ENCODE results near the gene ATRN. TPM values are rescaled to one million over a fixed set of nuclear protein-coding genes. Genes with fewer than 3 reads are reported as not detected.

ATRN gene
- total and polyA plus RNA-seq, 4 experiments from 2014 or later: 4.0 to 12.5 (median 10.1) TPM

DNA sequence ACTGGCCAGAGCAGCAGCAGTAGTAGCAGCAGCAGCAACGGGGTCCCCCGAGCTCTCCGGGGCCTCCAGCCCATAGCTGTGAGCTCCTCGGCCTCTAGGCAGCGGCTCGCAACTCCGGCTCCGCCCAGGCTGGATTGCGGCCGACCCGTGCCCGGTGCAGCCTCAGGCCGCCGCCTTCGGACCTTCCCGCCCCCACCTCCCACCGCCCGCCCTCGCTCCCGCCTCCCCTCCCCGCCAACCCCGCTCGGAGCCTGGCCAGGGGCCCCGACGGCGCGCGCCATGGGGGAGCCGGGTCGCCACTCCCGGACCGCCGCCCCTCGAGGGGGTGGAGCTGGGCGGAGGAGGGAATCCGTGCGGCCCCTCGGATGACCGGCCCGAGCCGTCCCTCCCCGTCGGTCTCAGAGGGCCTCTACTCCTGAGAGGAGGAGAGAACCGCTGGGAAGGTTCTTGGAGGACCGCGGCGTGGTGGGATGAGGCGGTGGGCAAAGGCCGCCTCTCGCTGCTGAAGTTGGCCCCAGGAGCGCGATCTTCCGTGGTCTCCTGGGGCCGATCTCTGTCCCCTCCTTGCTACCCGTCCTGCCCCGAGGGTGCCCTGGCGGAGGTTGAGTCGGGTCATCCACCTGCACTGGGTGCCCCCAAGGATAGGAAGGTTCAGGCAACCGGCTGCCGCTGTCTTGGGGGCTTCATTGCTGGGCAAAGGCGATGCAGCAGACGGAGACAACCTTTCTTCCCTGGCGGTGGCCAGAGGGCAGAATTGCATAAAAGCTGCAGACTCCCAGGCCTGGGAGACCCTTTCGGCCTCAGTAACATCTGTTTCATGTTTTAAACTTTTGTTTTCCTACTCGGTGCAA lies 211.3 kb downstream of the ATRN start, which contains the start of gene ADAM33:
Gene ADAM33, minus strand, starts transcription at position 80 of the 851 bp plus-strand sequence. Its CDS starts 6 bp downstream, at position 74.
- Histone ChIP-seq H3K4me3 (ENCODE audit: low read length in 2 of 2) (no peak within 1 kb of the TSS), H3K27ac (ENCODE audit: low read depth, low read length) (no peak within 1 kb of the TSS), H3K27me3 (ENCODE audit: insufficient read depth, low read length) (peaks cover 4% of the 10 kb centered on the region), H3K9me3 (ENCODE audit: control insufficient read depth in 1 of 2, low read length in 2 of 2) (no peaks in the 10 kb centered on the region), H3K4me1 (ENCODE audit: insufficient read depth, low read length) (no peaks in the 10 kb centered on the region), H3K36me3 (ENCODE audit: insufficient read depth, low read length) (no peaks in the 10 kb centered on the region)
- no peak for DNase-seq
- Mint-ChIP-seq H3K36me3 (no peaks in the 10 kb centered on the region), H3K27me3 (peaks cover 36 to 43% of the 10 kb centered on the region in 2 donors), H3K4me3 (peak within 1 kb of the TSS in 2 of 8 donors; percentile 24 to 49), H3K9me3 (no peaks in the 10 kb centered on the region), H3K4me1 (peaks cover 0 to 5% (median 3%) of the 10 kb centered on the region in 4 donors), H3K27ac (peak within 1 kb of the TSS in 1 of 7 donors; percentile 44)
- ChIA-PET POLR2A (ENCODE audit: partially characterized antibody) (no interaction called here), CTCF (ENCODE audit: partially characterized antibody) (interaction anchor here (0.7 kb wide), 1 partner anchor 346 kb away, joined by 3 read pairs; no protein-coding TSS in a partner anchor)
- intact Hi-C loops (cut with micrococcal nuclease): no loop called here

DNA sequence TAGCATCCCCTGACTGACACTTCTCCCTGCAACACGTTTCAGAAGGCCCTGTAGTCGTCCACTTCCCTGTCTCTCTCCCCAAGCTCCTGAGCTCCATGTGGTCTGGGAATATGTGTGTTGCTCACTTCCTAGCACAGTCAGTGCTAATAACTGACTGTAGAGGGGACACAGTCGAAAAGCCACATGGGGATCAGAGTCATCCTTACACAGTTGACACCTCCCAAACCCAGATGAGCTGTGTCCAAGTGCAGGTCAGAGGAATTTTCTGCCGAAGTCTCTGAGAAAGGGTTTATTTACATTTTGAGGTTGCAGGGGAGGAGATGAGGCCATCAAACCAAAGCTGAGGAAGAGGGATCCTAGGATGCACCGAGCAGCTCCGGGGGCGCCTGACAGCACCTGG lies 214.5 kb downstream of the ATRN start:
- Mint-ChIP-seq H3K27me3 (peaks cover 28 to 33% of the 10 kb centered on the region in 2 donors), H3K36me3 (no peaks in the 10 kb centered on the region), H3K4me3 (no peak overlapping the region), H3K27ac (no peak overlapping the region), H3K4me1 (peaks cover 0 to 5% (median 3%) of the 10 kb centered on the region in 4 donors), H3K9me3 (no peaks in the 10 kb centered on the region)
- intact Hi-C loops (cut with micrococcal nuclease): no loop called here
- Histone ChIP-seq H3K4me3 (ENCODE audit: low read length in 2 of 2) (no peak overlapping the region), H3K27me3 (ENCODE audit: insufficient read depth, low read length) (peaks cover 4% of the 10 kb centered on the region), H3K27ac (ENCODE audit: low read depth, low read length) (no peak overlapping the region), H3K36me3 (ENCODE audit: insufficient read depth, low read length) (no peaks in the 10 kb centered on the region), H3K9me3 (ENCODE audit: control insufficient read depth in 1 of 2, low read length in 2 of 2) (no peaks in the 10 kb centered on the region), H3K4me1 (ENCODE audit: insufficient read depth, low read length) (no peaks in the 10 kb centered on the region)
- no peak for DNase-seq
- POLR2A ChIA-PET (ENCODE audit: partially characterized antibody): no interaction called here
- CTCF ChIA-PET (ENCODE audit: partially characterized antibody): interaction anchor here (0.8 to 1.1 kb wide), 2 partner anchors 9 to 25 kb away, joined by 3 to 5 read pairs; no protein-coding TSS in a partner anchor

DNA sequence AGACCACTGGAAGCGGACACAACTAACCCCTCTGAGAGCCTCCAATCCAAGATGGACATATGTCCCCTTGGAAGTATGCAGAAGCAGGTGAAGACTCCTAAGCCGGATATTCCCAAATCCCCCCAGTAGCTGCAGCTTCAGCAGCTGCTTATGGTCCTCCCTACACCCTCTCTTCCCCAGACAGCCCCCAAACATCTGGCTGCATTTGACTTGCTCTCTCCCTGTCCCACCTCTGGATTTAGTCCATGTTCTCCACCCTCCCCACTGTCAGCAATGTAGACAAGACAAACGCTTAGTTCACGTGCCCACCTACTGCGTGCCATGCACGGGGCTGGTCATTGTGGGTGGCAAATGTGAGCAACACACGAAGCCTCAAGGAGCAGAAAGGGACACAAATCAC lies 215.6 kb downstream of the ATRN start:
- Mint-ChIP-seq H3K4me1 (peaks cover 0 to under 1% (median 0%) of the 10 kb centered on the region in 4 donors), H3K27me3 (peaks cover 22 to 26% of the 10 kb centered on the region in 2 donors), H3K4me3 (no peak overlapping the region), H3K27ac (no peak overlapping the region), H3K36me3 (no peaks in the 10 kb centered on the region), H3K9me3 (no peaks in the 10 kb centered on the region)
- no peaks in the 10 kb centered on the region for H3K4me1 ChIP-seq (ENCODE audit: insufficient read depth, low read length)
- H3K4me3 ChIP-seq (ENCODE audit: low read length in 2 of 2): no peak overlapping the region
- H3K27ac ChIP-seq (ENCODE audit: low read depth, low read length): no peak overlapping the region
- POLR2A ChIA-PET (ENCODE audit: partially characterized antibody): no interaction called here
- intact Hi-C loops (cut with micrococcal nuclease): no loop called here
- H3K36me3 ChIP-seq (ENCODE audit: insufficient read depth, low read length): no peaks in the 10 kb centered on the region
- no peak for DNase-seq
- H3K9me3 ChIP-seq (ENCODE audit: control insufficient read depth in 1 of 2, low read length in 2 of 2): no peaks in the 10 kb centered on the region
- CTCF ChIA-PET (ENCODE audit: partially characterized antibody): no interaction called here
- H3K27me3 ChIP-seq (ENCODE audit: insufficient read depth, low read length): peaks cover 2% of the 10 kb centered on the region

DNA sequence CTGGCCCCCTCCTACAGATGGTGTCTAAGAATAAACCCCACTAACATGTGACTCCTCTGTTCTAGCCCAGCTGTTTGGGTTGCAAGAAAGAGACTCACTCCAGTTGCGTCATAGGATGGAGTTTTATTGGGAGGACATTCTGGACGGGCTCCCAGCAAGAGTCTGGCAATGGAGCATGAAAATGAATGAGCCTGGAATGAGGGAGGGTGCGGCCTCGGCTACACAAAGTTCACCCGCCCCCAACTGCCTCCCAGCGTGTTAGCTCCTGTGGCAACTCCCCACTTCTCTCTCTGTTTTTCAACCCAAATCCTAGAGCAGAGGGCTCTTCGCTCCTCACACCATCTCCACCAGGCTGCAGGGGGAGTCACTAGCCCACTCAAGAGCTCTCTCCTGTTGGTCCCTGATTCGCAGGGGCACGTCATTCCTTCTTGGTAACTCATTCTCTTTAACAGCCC lies 216.1 kb downstream of the ATRN start:
- CTCF ChIA-PET (ENCODE audit: partially characterized antibody): no interaction called here
- Mint-ChIP-seq H3K9me3 (no peaks in the 10 kb centered on the region), H3K27me3 (peaks cover 22 to 26% of the 10 kb centered on the region in 2 donors), H3K36me3 (no peaks in the 10 kb centered on the region), H3K4me3 (no peak overlapping the region), H3K27ac (no peak overlapping the region), H3K4me1 (no peaks in the 10 kb centered on the region)
- Histone ChIP-seq H3K27me3 (ENCODE audit: insufficient read depth, low read length) (no peaks in the 10 kb centered on the region), H3K36me3 (ENCODE audit: insufficient read depth, low read length) (no peaks in the 10 kb centered on the region), H3K4me1 (ENCODE audit: insufficient read depth, low read length) (no peaks in the 10 kb centered on the region), H3K4me3 (ENCODE audit: low read length in 2 of 2) (no peak overlapping the region), H3K9me3 (ENCODE audit: control insufficient read depth in 1 of 2, low read length in 2 of 2) (no peaks in the 10 kb centered on the region), H3K27ac (ENCODE audit: low read depth, low read length) (no peak overlapping the region)
- intact Hi-C loops (cut with micrococcal nuclease): no loop called here
- no peak for DNase-seq
- POLR2A ChIA-PET (ENCODE audit: partially characterized antibody): no interaction called here

DNA sequence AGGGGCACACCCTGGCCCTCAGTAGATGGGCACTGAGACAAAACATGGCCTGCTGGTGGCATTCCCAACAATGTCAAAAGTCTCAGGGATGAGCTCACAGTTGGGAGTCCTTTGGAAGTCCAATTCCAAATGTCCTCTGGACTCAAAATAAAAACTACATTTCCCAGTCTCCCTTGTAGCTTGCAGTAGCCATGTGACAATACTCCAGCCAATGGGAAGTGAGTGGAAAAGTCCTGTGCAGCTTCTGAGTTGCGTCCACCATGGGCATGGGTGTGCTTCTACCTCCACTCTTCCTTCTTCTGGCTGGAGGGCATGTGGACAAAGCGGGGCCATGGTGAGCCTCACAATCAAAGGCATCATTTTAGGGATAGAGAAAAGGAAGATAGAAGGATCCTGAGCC lies 216.8 kb downstream of the ATRN start:
- no peak overlapping the region for H3K4me3 Mint-ChIP-seq
- no peak overlapping the region for H3K27ac Mint-ChIP-seq
- ChIA-PET CTCF (ENCODE audit: partially characterized antibody) (interaction anchor here (1.8 kb wide), 1 partner anchor 23 kb away, joined by 4 read pairs; no protein-coding TSS in a partner anchor), POLR2A (ENCODE audit: partially characterized antibody) (no interaction called here)
- Histone ChIP-seq H3K4me1 (ENCODE audit: insufficient read depth, low read length) (no peaks in the 10 kb centered on the region), H3K27ac (ENCODE audit: low read depth, low read length) (no peak overlapping the region), H3K9me3 (ENCODE audit: control insufficient read depth in 1 of 2, low read length in 2 of 2) (no peaks in the 10 kb centered on the region), H3K4me3 (ENCODE audit: low read length in 2 of 2) (no peak overlapping the region), H3K27me3 (ENCODE audit: insufficient read depth, low read length) (no peaks in the 10 kb centered on the region), H3K36me3 (ENCODE audit: insufficient read depth, low read length) (no peaks in the 10 kb centered on the region)
- no peaks in the 10 kb centered on the region for H3K9me3 Mint-ChIP-seq
- intact Hi-C loops (cut with micrococcal nuclease): no loop called here
- no peaks in the 10 kb centered on the region for H3K36me3 Mint-ChIP-seq
- no peak for DNase-seq
- peaks cover 19 to 22% of the 10 kb centered on the region in 2 donors for H3K27me3 Mint-ChIP-seq
- H3K4me1 Mint-ChIP-seq: no peaks in the 10 kb centered on the region

DNA sequence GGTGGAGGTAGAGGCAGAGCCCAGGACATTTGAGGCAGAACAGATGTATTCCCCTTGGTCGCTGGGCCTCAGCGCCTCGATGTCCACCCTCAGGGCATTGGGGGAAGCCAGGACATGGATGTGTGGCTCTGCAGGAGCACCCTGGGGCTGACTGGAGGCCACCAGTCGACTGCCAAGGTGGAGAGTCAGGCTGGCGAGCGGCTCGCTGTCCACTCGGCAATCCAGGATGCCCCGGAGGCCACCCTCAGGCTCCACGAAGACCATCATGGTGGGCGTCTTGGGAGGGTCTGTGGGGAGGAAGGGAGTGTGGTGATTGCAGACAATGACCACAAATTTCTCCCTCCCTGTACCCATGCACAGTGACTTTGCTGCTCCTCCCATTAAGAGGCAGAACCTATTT lies 219.2 kb downstream of the ATRN start:
- Mint-ChIP-seq H3K36me3 (no peaks in the 10 kb centered on the region), H3K9me3 (no peaks in the 10 kb centered on the region), H3K4me3 (no peak overlapping the region), H3K27me3 (peaks cover 7 to 10% of the 10 kb centered on the region in 2 donors), H3K27ac (no peak overlapping the region), H3K4me1 (no peaks in the 10 kb centered on the region)
- Histone ChIP-seq H3K4me1 (ENCODE audit: insufficient read depth, low read length) (no peaks in the 10 kb centered on the region), H3K9me3 (ENCODE audit: control insufficient read depth in 1 of 2, low read length in 2 of 2) (no peaks in the 10 kb centered on the region), H3K27ac (ENCODE audit: low read depth, low read length) (no peak overlapping the region), H3K36me3 (ENCODE audit: insufficient read depth, low read length) (no peaks in the 10 kb centered on the region), H3K27me3 (ENCODE audit: insufficient read depth, low read length) (no peaks in the 10 kb centered on the region), H3K4me3 (ENCODE audit: low read length in 2 of 2) (no peak overlapping the region)
- CTCF ChIA-PET (ENCODE audit: partially characterized antibody): no interaction called here
- no peak for DNase-seq
- intact Hi-C loops (cut with micrococcal nuclease): no loop called here
- POLR2A ChIA-PET (ENCODE audit: partially characterized antibody): no interaction called here

DNA sequence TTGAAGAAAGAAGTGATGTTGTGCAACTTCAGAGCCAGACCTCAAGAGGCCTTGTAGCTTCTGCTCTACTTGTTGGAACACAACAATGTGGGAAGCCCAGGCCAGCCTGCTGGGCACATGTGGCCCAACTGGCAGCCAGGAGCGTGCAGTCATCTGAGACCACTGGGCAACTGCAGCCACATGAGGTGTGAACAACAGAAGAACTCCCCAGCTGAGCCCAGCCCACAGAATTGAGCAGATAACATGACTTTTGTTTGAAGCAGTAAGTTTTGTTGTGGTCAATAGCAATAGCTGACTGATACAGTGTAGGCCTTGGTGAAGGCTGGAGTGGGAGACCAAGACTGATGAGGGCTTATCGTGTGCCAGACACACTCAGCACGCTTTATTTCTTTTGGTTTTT lies 219.6 kb downstream of the ATRN start:
- H3K27me3 ChIP-seq (ENCODE audit: insufficient read depth, low read length): no peaks in the 10 kb centered on the region
- H3K4me3 ChIP-seq (ENCODE audit: low read length in 2 of 2): no peak overlapping the region
- H3K4me1 Mint-ChIP-seq: no peaks in the 10 kb centered on the region
- peaks cover 7% of the 10 kb centered on the region in 2 donors for H3K27me3 Mint-ChIP-seq
- H3K27ac Mint-ChIP-seq: no peak overlapping the region
- H3K9me3 Mint-ChIP-seq: no peaks in the 10 kb centered on the region
- H3K36me3 ChIP-seq (ENCODE audit: insufficient read depth, low read length): no peaks in the 10 kb centered on the region
- no peak overlapping the region for H3K4me3 Mint-ChIP-seq
- ChIA-PET POLR2A (ENCODE audit: partially characterized antibody) (no interaction called here), CTCF (ENCODE audit: partially characterized antibody) (no interaction called here)
- no peaks in the 10 kb centered on the region for H3K4me1 ChIP-seq (ENCODE audit: insufficient read depth, low read length)
- no peaks in the 10 kb centered on the region for H3K36me3 Mint-ChIP-seq
- H3K9me3 ChIP-seq (ENCODE audit: control insufficient read depth in 1 of 2, low read length in 2 of 2): no peaks in the 10 kb centered on the region
- intact Hi-C loops (cut with micrococcal nuclease): no loop called here
- DNase-seq: no peak
- no peak overlapping the region for H3K27ac ChIP-seq (ENCODE audit: low read depth, low read length)

Data from CD4-positive, alpha-beta memory T cell (primary cell).